CMK (cell line): Measurements from ENCODE around the gene SMURF1.

Source experiments
- DNase-seq: peaks from one replicate; pipeline ENCODE4 v3.0.0-alpha.2; 2010; ENCODE audit warnings: low read depth

Gene SMURF1

DNA sequence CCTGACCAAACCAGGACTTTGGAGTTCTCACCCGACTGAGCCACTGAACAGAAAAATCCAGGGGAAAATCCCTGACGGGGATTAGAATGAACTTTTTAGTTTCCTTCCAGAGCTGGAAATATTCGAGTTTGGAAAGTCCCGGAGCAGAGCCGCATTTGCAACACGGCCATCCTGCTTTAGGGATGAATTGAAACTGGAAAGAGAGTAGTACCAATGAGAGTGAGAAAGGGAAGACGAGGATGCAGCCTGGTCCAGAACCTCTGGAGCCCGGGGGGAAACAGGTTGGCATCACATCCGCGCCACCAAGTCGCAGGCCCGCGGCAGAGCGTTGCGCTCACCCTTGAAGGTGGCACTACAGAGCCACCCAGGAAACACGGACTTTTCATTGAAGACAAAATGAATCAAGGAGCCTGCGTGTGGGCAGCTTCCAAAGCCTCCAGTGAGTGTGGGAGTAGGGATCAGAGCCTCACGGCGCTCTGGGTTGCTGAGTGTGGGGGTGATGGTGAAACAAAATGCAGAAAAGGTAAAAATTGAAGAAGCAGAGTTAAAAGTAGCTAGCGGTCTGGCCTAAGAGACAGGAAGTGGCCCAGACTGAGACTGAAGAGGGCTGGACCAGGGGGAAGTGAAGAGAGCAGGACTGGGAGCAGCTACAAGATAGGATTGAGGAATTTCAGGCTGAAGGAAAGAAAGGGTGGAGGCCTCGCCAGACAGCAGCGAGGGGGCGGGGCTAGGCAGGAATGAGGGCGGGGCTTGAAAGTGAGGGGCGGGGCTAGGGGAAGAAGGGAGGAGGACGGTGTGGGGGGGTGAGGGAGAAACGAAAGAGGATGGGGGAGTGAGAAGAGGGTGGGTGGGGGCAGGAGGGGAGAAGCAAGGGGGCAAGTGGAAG, 1.8 kb downstream of the SMURF1 start:
- DNase-seq, result no peak

GRCh38 chr7:99141334-99141733, 2.6 kb downstream of the SMURF1 start:
- no peak for DNase-seq

DNA sequence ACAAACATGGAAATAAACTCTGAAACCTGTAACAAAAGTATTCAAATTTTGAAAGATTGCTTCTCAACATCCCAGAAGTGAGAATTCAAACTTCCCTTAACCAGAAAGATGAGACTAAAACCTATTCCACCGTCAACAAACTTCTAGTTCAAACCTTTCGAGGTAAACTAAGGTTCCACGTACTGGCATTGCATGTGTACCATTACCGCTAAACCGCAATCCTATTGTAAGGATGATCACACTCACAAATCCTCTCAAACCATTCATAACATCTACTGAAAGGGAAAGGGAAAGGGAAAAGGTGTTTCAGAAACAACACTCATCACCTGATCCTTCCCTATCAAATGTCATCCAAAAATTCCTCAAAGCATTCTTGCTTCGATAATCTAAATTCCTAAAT, 3.1 kb downstream of the SMURF1 start:
- no peak for DNase-seq

DNA sequence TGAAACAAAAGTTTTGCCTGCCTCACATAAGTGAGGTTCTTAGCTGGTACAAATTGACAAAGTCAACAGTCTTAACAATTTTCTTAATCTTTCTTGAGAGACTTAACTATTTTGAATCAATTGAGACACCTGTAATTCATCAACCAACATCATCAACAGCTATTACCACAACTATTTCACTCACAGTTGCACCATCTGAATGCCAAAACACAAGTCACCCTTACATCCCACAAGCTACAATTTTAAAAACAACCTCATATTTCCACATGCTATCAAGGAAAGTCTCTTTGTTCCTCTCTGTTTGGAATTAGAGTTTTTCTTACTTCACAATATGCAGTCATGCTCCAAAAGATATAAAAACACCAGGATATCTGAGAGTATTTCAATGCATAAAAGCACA, 4.9 kb downstream of the SMURF1 start:
- DNase-seq, result no peak

DNA sequence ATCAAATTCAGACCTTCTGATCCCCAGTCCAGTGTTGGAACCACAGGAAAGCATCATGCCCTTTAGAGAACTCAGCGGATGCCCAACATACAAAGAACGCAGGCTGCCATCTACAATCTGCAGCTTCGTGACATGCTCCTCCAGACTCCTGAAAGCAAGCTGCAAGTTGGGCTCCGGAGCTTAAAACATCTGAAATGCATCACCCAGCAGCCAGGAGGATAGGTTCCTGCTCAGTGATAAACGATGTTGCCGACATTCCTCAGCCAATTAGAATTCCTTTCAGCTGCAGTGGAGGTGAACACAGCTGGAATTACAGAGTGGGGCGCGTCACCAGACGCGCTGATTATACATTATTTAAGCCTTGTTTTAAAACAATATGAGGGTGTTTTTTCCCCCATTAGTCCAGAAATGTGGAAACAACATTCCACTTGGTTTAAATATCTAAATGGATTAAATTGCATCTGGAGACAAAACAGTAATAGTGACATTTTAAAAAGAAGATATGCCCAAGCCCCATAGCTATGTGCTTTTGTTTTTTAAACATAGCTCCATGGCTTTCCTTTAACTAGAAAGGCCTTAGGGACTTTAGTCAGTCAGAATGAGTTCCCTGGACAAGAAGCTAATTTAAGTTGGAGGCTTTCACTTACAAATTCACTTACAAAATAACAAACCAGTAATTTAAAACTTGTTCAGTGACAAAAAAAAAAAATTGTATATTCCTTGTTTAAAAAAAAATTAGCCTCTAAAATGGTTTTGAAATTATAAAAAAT, 6.3 kb downstream of the SMURF1 start:
- DNase-seq, result no peak

GRCh38 chr7:99135938-99136337, 8.0 kb downstream of the SMURF1 start:
- no peak for DNase-seq

- DNase-seq, result no peak
Measured at GRCh38 chr7:99133766-99134564, 9.9 kb downstream of the SMURF1 start.

- no peak for DNase-seq
Measured at GRCh38 chr7:99132595-99133321, 11.2 kb downstream of the SMURF1 start.

GRCh38 chr7:99131290-99131689, 12.6 kb downstream of the SMURF1 start:
- DNase-seq, result no peak

- DNase-seq, result no peak
Measured at GRCh38 chr7:99129536-99129935, 14.4 kb downstream of the SMURF1 start.

DNA sequence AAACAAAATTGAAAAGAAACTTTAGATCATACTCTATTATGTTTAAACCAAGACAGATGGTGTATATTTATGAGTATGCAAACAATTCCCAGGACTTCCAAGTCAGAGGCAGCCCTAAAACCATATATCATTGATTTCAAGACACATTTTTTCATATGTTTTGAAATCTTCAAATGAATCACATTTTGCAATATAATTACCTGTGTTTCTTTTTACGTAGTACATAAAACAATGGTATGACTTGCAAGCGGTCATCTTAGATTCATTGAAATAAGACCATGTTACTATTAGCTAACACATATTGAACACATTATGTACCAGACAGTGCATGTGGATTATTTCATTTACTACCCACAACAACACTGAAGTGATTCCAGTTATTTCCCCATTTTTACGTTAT, 14.9 kb downstream of the SMURF1 start:
- no peak for DNase-seq

- no peak for DNase-seq
Measured at GRCh38 chr7:99128076-99128950, 15.6 kb downstream of the SMURF1 start.

DNA sequence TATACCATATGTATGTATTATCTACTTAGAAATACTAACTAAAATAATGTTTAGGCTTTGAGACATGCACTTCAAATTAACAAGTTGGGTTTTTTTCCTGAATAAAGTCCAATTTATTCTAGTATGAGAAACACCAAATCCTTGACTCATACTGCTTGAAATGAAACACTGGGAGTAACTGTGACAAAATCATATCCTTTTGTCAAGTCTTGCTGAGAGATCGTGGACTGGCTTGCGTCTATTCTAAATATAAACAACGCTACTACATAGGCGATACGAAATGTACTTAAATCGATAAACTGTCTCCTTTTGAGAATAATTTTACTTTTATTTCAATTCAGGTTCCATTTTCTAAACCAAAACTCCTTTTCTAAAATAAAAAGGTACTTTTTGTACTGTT, 16.3 kb downstream of the SMURF1 start:
- DNase-seq, result no peak

DNA sequence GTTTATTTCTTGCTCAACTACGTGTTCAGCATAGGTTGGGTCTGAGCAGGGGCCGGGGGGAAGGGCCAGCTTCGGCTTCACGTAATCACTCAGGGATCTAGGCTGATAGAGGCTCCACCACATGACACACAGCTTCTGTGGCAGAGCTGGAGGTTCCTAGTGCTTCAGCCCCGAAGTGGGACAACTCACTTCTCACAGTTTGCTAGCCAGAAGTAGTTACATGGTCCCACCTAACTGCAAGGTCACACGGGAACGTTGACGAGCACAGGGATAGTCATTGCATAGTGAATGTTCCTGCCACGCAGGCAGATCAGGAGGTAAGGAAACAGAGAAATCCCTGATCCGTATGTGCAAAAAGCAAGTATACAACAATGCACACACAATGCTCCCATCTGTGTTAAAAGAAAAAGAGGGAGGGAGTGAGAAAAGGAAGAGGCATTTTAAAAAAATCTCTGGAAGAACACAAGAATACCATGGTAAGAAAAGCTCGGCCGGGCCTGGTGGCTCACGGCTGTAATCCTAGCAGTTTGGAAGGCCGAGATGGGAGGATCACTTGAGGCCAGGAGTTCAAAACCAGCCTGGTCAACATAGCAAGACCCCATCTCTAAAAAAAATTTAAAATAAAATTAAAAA, 16.9 kb downstream of the SMURF1 start:
- no peak for DNase-seq

GRCh38 chr7:99125505-99125865, 18.4 kb downstream of the SMURF1 start:
- DNase-seq, result no peak

- DNase-seq, result no peak
Measured at GRCh38 chr7:99124751-99125504, 19.0 kb downstream of the SMURF1 start.

DNA sequence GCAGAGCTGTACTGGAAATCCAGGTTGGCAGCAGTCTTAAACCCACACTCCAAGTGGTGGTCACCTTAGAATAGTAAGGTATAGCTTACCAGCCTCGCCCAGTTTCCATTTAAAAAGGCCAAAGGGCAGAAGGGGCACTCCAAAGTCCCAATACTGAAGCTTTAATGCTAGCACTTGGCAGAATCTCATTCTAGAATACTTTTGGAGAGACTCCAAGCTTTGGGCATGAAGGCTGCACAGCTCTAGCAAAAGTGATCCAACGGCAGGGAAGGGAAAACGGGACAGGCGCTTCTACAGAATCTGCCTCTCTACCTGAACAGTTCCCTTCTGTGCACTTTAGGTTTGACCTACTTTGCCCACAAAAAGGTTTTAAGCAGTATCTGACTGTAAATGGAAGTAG, 19.7 kb downstream of the SMURF1 start:
- DNase-seq, result no peak

GRCh38 chr7:99123571-99124033, 20.3 kb downstream of the SMURF1 start:
- no peak for DNase-seq

GRCh38 chr7:99122762-99123161, 21.1 kb downstream of the SMURF1 start:
- no peak for DNase-seq
